GM19025 (cell line): ENCODE measurements around the gene ARRDC2.
"Not testable (repeated sequence)": the region's sequence is repeated elsewhere in the genome, so short reads cannot be mapped to it uniquely, and the experiment has no call there.

Source experiments
- ATAC-seq: cut with Tn5 transposase; IDR thresholded peaks from one replicate; pipeline ENCODE4 v1.9.1; 2021; ENCODE audit warnings: mild to moderate bottlenecking, low read depth, moderate library complexity; ENCODE audit not compliant: unreplicated experiment

The ARRDC2 gene

GRCh38 chr19:17988161-17988560, 19.8 kb upstream of the ARRDC2 start:
- ATAC-seq: no peak

GRCh38 chr19:17989425-17990094, 18.4 kb upstream of the ARRDC2 start:
- no peak for ATAC-seq

GRCh38 chr19:17993076-17993813, 14.7 kb upstream of the ARRDC2 start:
- ATAC-seq: no peak

GRCh38 chr19:17996826-17997316, 11.1 kb upstream of the ARRDC2 start:
- ATAC-seq: no peak

GRCh38 chr19:17997969-17998826, 9.8 kb upstream of the ARRDC2 start:
- ATAC-seq: no peak

GRCh38 chr19:17998827-17999150, 9.2 kb upstream of the ARRDC2 start:
- no peak for ATAC-seq

- ATAC-seq: no peak
These were observed 8.1 kb upstream of the ARRDC2 start for GRCh38 chr19:17999684-18000479.

GRCh38 chr19:18000480-18000914, 7.5 kb upstream of the ARRDC2 start:
- no peak for ATAC-seq

GRCh38 chr19:18000915-18001776, 6.8 kb upstream of the ARRDC2 start:
- ATAC-seq: no peak

- ATAC-seq: no peak
These were observed 6.1 kb upstream of the ARRDC2 start for GRCh38 chr19:18001777-18002345.

- ATAC-seq: no peak
These were observed 5.6 kb upstream of the ARRDC2 start for GRCh38 chr19:18002347-18002850.

GRCh38 chr19:18005750-18006149, 2.2 kb upstream of the ARRDC2 start:
- not testable (repeated sequence) for ATAC-seq

- no peak for ATAC-seq
These were observed 690 bp upstream of the ARRDC2 start for GRCh38 chr19:18007044-18007916.

GRCh38 chr19:18008814-18009213, 844 bp downstream of the ARRDC2 start:
- no peak for ATAC-seq

GRCh38 chr19:18009412-18010066, 1.6 kb downstream of the ARRDC2 start:
- ATAC-seq: no peak

GRCh38 chr19:18010149-18010548, 2.2 kb downstream of the ARRDC2 start:
- no peak for ATAC-seq
